Activated CD8-positive, alpha-beta memory T cell treated with anti-CD3 and anti-CD28 coated beads for 36 hours (primary cell): Measurements from ENCODE around the gene NHLRC2. TPM values are rescaled to one million over a fixed set of nuclear protein-coding genes. Genes with fewer than 3 reads are reported as not detected.
"Not testable (repeated sequence)": the region's sequence is repeated elsewhere in the genome, so short reads cannot be mapped to it uniquely, and the experiment has no call there.

Experiments used
- CTCF ChIA-PET: fragments of 350-600 bp; sonication (Branson Sonifier 250); formaldehyde crosslinking; loops from one replicate; lab custom pipeline; 2021; ENCODE audit warnings: antibody characterized with exemption; lab: Charles Lee
- POLR2A ChIA-PET: fragments of 350-600 bp; sonication (Branson Sonifier 250); formaldehyde crosslinking; loops from one replicate; lab custom pipeline; 2021; ENCODE audit warnings: antibody characterized with exemption; lab: Charles Lee
- total RNA-seq, 2 experiments: library from RNA; stranded (reverse); gene quantifications; one replicate each; pipeline ENCODE4 v1.2.3, GENCODE V29; 2021

NHLRC2 gene
- total RNA-seq, 2 experiments from 2014 or later: 32.1 to 33.2 TPM

DNA sequence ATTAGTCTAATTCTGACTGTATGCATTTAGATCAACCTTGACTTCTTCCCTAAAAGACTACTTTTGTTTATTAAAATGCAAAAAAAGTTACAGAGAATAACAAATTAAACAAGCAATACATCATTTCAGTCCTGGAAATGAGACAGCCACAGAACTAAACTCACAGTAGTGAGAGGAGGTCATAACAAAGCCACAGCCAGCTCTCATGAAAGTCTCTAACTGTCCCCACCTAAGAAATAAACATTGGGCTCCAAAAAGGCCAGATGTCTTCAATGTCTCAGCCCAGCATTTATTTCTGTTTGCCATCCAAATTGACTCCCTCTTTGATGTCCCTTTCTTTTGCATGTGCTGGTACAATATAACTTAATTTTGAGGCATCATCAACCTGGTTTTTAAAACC, 74.4 kb downstream of the NHLRC2 start:
- CTCF ChIA-PET: no interaction called here
- POLR2A ChIA-PET: no interaction called here

DNA sequence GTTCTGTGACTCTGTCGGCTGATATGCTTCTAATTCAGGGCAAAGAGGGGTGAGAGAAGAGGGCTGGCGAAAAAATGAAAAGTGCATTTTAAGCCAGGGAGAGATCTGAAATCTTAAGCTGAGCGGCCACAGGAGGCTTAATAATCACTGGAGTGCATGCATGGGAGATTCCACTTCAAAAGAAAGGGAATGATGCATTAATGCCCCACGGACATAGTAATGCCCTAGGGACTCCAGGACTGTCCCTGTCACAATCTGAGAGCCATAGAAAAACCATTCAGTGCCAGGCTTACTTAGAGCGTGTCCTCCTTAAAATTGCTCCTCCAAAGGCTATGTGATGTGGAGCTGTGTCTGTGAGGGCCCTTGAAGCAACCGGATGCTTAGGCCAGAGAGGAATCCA, 75.1 kb downstream of the NHLRC2 start:
- CTCF ChIA-PET: no interaction called here
- POLR2A ChIA-PET: no interaction called here

DNA sequence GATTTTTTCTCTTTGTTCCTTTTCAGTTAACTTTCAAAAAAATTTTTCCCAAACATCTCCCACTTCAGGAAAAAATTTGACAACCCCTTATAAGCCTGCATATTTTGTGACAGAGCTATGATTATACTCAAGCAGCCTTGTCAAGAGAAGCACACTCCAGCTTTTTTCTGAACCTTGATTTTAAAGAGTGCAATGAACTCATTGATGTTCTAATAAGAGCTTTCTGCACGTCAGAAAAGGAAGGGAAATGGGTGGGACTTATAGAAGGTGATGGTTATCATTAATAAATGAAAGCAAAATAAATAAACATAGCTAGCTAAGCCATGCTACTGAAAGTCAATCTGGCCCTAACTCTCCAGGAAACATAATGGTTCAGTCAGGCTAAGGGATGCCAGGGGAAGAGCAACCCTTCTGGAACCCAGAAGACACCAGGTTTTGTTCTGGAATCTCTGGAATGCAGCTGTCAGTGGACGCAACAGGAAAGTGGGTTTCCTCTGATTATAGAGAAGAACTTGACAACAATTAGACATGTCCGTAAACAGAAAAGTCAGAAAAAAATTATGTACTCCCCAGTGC, 76.1 kb downstream of the NHLRC2 start:
- CTCF ChIA-PET: no interaction called here
- POLR2A ChIA-PET: no interaction called here

DNA sequence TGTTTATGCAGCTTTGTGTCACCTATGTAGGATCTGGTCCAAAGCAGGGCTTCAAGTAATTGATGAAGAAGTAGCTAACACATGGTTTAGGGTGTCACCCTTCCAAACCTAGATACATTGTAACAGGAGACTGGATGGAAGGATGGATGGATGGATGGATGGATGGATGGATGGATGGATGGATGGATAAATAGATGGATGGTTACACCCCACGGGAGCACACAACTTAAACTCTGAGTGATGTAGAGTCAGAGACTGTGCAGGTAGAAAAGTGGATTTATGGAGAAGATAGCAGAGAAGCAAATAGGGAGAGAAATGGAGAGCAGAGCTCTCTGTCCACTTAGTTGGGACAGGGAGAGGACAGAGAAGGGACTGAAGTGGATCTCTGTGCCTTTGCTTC, 78.4 kb downstream of the NHLRC2 start:
- ChIA-PET CTCF (no interaction called here), POLR2A (no interaction called here)

DNA sequence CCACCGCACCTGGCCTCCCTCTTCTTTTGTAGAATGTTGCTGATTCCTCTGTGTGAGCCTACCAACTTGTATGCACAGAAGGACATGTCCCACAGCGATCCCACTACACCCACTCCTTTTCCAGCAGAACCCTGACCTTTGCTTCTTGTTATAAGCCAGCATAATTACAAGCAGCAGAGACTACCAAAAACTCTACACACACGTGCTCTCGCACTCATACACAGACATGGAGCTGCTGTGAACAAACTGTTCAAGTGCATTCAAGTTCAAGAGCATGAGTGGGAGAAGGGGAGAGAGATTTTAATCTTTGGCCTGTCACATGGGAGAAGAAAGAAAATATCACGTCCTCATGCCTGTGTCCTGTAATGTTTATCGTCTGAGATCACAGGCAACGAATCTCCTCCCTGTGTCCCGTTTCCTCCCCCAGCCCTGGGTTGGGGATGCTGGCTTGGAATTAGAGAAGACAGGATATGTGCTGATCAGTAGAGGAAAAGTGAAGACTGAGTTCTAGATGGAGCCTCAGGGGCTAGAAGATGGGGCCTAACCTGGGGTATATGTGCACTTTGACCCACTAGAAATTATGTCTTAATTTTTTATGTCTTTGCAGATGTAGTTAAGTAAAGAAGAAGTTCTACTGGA, 79.6 kb downstream of the NHLRC2 start:
- ChIA-PET POLR2A (no interaction called here), CTCF (no interaction called here)

DNA sequence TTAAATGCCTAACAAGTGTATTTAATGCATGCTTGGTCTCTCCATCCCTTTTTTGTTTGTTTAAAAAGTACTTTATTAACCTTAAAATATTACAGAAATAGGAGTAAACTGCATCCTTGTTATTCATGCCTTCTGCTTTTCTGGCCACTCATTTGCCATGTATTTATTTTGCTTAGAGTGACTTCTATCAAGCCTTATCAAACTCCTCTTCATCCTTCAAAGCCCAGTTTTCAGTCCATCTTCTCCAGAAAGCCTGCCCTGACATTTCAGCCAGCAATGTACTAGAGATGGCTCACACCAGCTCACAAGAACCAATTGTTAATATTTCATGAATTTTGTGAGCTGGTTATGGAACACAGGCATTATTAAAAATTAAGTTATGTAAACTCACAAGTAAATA, 82.8 kb downstream of the NHLRC2 start:
- CTCF ChIA-PET: no interaction called here
- POLR2A ChIA-PET: no interaction called here

DNA sequence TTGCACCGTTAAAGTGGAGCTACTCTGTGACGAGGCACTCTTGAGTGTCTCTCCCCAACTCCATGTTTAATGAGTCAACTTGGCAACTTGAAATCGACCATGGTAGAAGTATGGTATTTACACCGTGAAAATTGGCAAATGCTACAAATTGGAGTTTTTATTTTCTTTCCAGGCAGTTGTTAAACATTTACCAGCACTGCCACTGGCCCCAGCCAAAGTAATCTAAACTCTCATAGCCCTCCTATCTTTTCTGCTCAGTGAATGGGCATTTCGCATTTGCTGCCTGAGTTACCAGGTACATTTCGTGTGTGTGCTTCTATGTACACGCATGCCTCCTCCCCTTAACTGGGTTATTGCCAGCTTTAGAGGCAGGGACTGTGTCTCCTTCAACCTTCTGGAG, 83.3 kb downstream of the NHLRC2 start:
- POLR2A ChIA-PET: no interaction called here
- CTCF ChIA-PET: no interaction called here

DNA sequence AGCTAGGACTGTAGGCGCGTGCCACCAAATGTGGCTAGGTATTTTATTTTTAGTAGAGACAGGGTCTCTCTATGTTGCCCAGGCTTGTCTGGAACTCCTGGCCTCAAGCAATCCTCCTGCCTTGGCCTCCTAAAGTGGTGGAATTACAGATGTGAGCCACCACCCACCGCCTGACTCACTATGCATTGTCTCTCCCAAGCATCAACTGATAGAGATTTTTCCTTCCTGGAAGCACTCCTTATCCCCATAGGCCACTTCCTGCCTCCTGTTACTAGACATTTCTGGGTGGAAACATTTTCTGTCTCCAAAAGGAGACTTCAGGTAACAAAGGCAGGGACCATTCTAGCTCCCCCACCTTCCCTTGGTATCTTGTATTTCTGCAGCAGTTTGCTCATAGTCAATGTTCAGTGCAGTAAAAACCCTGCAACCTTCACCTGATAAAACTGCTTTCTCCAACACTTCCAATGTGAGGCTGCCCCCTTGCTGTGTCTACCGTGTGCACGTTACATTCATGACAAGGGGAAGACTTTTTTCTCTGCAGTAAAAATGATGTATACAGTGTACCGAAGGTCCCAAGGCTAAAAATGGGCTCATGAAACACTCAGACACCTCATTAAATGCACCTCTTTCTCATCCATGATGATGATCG, 84.9 kb downstream of the NHLRC2 start:
- CTCF ChIA-PET: no interaction called here
- POLR2A ChIA-PET: no interaction called here

DNA sequence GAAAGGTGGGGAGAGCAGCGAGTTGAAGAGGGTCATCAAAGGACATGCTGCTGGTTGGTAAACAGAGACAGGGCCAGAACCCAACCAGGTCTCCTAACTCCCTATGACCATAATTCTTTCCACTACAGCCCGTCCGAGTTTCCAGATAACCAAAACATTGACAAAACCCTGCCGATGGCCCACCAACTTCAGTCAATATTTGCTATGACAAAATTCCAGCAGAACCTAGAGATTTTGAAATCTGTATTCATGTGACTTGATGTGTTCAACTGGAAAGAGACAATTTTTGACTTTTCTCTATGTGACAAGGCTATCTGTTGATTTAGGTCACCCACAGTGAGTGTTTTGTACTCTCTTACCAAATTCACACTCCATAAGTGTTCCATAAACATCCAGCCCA, 86.7 kb downstream of the NHLRC2 start:
- POLR2A ChIA-PET: no interaction called here
- CTCF ChIA-PET: no interaction called here

DNA sequence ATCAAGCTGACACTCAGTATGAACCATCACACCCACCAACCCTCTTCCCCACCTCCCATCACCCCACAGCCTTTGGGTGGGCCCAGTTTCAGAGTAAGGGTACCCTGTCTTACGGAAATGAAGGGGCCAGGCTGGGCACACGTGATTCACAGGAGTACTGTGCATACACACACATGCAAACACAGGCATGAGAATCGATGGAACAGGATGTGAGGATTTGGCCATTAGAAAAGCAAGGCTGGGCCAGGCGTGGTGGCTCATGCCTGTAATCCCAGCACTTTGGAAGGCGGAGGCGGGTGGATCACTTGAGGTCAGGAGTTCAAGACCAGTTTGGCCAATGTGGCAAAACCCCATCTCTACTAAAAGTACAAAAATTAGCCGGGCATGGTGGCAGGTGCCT, 88.7 kb downstream of the NHLRC2 start:
- POLR2A ChIA-PET, CTCF ChIA-PET: not testable (repeated sequence)

DNA sequence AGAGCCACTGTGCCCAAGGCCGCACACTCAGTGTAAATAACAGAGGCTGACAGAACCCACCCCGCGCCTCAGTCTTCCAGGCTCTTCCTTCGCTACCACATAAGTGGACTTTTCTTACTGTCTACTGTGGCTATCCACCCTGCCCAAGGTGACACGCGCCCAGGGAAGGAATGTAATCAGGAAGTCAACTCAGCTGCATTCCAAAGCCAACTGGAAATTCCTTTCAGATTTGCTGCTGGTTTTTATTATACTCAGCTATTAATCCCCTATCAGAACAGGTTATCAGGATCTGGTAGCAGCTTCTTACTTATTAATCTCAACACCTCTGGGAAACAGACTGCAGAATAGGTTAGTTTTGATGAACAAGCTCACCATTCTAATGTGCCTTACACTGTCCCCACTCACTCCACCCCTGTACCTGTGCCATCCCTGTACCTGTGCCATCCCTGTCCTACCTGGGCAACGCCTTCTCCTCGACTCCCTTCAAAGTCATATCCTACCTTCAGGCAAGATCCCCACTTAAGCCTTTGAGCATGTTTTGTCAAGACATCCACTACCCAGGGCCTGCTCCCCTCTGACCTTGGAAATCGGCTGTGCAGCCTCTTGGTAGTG, 90.7 kb downstream of the NHLRC2 start:
- ChIA-PET CTCF (no interaction called here), POLR2A (interaction anchor here (0.6 kb wide), 1 partner anchor 729 kb away, joined by 5 read pairs; no protein-coding TSS in a partner anchor)

DNA sequence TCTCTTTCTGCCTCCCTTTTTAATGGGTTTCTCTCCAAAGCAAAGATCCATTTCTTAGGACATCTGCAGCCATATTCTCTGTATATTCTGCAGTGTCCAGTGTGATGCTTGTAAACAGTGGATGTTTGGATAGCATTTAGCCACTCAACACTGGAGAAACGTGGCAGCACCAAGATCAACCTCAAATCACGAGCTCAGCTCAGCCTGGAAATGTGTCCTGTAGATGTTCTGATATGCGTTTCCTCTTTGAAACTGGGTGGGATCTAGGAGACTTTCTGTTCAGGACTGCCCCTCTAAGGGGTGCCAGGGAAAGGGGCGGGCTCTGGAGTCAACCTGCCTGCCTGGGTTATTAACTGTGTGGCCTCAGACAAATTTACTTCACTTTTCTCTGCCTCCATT, 91.2 kb downstream of the NHLRC2 start:
- ChIA-PET POLR2A (interaction anchor here (0.6 kb wide), 1 partner anchor 729 kb away, joined by 5 read pairs; no protein-coding TSS in a partner anchor), CTCF (no interaction called here)

DNA sequence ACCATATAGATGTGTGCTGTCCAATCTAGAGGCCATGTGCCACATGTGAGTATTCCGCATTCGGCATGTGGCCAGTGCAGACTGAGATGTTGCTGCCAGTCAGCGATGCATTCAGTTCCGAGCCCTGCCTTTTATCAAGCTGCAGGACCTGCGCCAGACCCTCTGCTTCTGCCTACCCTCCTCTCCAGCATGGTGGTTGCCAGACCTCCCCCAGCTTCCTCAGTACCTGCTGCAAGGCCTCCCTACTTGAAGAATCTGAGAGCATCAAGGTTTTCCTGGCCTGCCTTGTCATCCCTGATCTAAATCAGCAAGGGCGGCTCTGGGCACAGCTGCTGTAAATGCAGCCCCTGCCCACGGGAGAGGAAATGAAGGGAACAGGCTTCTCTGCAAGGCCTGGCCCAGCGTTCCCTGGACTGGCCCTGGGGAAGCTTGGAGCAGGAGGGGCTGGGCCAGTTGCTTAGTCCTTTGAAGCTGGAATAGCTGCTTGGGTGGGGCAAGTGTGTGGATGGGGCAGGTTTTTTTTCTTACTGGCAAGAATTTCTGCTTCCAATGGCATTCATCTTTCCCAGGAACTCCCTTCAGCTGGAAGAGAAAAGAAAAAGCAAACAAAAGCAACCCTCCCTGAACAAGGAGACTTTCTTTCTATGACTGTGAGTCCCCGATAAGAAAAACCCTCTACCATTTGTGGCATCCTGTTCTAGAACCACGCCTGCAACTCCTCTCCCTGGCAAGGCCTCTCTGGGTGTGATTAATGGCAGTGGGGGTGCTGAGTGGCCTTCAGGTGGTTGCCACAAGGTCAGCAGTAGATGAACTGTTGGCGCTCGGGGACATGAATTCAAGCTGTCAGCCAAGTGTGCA, 93.0 kb downstream of the NHLRC2 start:
- CTCF ChIA-PET: no interaction called here
- POLR2A ChIA-PET: no interaction called here

DNA sequence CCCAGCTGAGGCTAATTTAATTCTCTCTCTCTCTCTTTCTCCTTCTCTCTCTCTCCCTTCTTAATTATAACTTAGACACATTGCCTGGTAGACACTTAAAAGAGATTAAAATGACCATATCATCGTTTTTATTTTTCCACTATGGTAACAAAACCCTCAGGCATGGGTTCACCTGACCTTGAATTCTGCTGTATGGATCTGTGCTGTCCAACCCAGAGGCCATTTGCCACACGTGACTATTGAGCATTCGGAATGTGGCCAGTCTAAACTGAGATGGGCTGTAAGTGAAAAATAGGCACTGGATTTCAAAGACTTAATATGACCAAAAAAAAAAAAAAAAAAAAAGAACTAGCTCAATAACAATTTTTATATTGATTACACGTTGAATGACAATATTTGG, 93.6 kb downstream of the NHLRC2 start:
- CTCF ChIA-PET: interaction anchor here (0.6 kb wide), 1 partner anchor 112 kb away, joined by 3 read pairs; no protein-coding TSS in a partner anchor
- POLR2A ChIA-PET: no interaction called here

DNA sequence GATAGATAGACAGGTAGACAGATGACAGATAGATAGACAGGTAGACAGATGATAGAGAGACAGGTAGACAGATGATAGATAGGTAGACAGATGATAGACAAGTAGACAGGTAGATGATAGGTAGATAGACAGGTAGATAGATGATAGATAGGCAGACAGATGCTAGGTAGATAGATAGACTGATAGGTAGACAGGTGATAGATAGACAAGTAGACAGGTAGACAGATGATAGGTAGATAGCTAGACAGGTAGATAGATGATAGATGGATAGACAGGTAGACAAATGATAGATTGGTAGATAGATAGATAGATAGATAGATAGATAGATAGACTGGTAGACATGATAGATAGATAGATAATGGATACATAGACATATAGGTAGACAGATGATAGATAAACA, 95.8 kb downstream of the NHLRC2 start:
- CTCF ChIA-PET: no interaction called here
- POLR2A ChIA-PET: no interaction called here

DNA sequence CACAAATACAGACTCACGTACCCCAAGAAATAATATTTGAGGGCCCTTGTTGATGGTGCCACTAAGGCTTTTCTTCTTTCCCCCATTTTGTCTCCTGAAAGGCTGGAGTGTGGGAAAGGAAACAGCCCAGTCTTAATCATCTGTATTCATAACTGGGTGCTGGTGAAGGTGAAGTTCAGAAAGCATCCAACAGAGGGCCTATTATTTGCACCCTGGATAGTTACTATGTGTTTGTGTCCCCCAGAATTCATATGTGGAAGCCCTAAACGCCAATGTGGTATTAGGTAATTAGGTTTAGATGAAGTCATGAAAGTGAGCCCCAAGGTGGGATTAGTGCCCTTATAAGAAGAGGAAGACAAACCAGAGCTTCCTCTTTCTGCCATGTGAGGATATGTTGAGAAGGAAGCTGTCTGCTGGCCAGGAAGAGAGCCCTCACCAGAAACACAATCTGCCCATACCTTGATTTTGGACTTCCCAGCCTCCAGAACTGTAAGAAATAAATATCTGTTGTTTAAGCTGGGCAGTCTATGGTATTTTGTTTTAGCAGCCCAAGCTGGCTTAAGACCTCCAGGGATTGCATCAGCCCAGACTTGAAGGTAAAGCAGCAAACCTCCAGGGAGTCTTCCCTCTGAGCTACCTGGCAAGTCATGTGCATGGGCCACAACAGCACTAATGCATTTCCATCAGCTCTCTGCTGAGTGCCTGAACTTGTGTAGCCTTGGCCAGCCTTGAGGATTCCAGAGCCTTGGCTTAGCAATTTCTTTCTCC, 99.2 kb downstream of the NHLRC2 start:
- CTCF ChIA-PET: interaction anchor here (0.8 to 1.0 kb wide), 2 partner anchors 18 to 115 kb away, joined by 3 read pairs; no protein-coding TSS in a partner anchor

DNA sequence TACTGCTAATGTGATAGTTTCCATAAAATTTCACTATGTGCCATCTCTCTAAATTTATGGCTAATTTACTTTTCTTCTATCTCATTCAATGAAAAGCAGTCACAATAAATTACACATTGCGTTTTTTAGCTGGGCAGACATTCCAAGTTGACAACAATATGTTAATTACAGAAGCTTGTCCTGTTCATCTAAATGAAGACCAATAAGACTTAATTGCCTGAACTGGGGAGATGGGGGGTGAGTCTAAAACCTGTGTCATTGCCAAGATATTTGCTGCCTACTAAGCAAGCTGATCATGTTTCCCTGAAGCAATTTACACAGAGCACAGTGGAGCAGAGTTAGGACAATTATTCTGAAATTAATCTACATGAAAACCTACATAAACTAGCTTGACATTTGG, 99.9 kb downstream of the NHLRC2 start:
- CTCF ChIA-PET: interaction anchor here (0.8 kb wide), 1 partner anchor 114 kb away, joined by 3 read pairs; no protein-coding TSS in a partner anchor
- POLR2A ChIA-PET: no interaction called here

More for the DNA sequence above, 99.2 kb downstream of the NHLRC2 start:
- POLR2A ChIA-PET: no interaction called here

DNA sequence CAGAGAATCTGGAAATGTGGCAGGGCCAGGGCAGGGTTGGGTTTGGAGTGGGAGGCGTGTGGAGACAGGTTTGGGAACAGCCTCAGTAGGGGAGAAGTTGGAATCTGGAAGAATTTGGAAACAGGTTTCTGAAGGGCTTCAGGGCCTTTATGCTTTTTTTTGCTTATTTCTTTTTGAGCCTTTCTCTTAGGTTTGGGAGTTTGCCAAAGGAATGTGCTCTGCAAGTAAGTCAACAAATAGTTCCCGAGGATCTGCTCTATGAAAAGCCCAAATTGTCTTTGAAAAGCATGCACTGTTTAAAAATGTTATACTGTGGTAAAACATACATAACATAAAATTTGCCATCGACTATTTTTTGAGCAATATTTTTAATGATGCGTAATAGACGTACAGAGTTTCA, 102.6 kb downstream of the NHLRC2 start:
- POLR2A ChIA-PET: no interaction called here
- CTCF ChIA-PET: no interaction called here
